HepG2 (cell line): Measurements from ENCODE around the gene HIF3A. TPM values are rescaled to one million over a fixed set of nuclear protein-coding genes. Genes with fewer than 3 reads are reported as not detected.

Source experiments
- ATAC-seq: fragments of 200-7000 bp; cut with Tn5 transposase; 3 replicates; pipeline ENCODE4 v1.9.1; 2020; ENCODE audit warnings: mild to moderate bottlenecking, moderate library complexity
- BruUV-seq: library from RNA; stranded (reverse); fragments of 400-500 nt; replicated peaks from 2 replicates; lab custom pipeline; 2021; lab: Mats Ljungman, UMichigan
- CTCF ChIA-PET: fragments of 300-600 bp; formaldehyde crosslinking; extraction: SDS; loops from one replicate; lab custom pipeline; 2021; ENCODE audit warnings: low total read pairs, inconsistent platforms, low intra/inter-chr PET ratio; lab: Yijun Ruan, JAX
- POLR2A ChIA-PET: fragments of 350-600 bp; sonication (Branson Sonifier 250); formaldehyde crosslinking; loops from one replicate; lab custom pipeline; 2020; ENCODE audit warnings: antibody characterized with exemption, inconsistent platforms; lab: Yijun Ruan, JAX
- DNase-seq: peaks from one replicate; pipeline ENCODE4 v3.0.0-alpha.2; 2015; ENCODE audit warnings: low spot score
- FAIRE-seq: peaks from 3 replicates; lab custom pipeline; 2011; peaks lifted over from hg19 to GRCh38; lab: Jason Lieb, UNC
- H2AFZ ChIP-seq: one replicate; pipeline ENCODE4 v1.6.1; 2011; ENCODE audit warnings: low read length, inconsistent platforms
- H3K27ac ChIP-seq: fragments of 300-600 bp; 3 replicates; pipeline ENCODE4 v1.8.0; 2011; ENCODE audit warnings: mixed run types, mild to moderate bottlenecking, mixed read lengths, low read length, inconsistent platforms; ENCODE audit not compliant: insufficient read depth; ENCODE audit errors: extremely low read length
- H3K27me3 ChIP-seq, 2 experiments: fragments of 200-600 bp in 1 of 2; 2 replicates in 1 of 2; 3 replicates in 1 of 2; pipeline versions ENCODE4 v1.6.0 to v1.8.0; 2011; ENCODE audit warnings: low read length in 2 of 2, mild to moderate bottlenecking in 2 of 2, moderate library complexity in 2 of 2, inconsistent platforms in 1 of 2; ENCODE audit not compliant: insufficient read depth in 2 of 2, control insufficient read depth in 1 of 2
- H3K36me3 ChIP-seq, 2 experiments: fragments of 200-600 bp in 1 of 2; replicated peaks in 1 of 2; 2 replicates in 1 of 2; 3 replicates in 1 of 2; pipeline versions ENCODE4 v1.5.1 to v1.8.0; 2011; ENCODE audit warnings: low read length in 2 of 2, inconsistent platforms in 1 of 2; ENCODE audit not compliant: insufficient read depth in 2 of 2, control insufficient read depth in 1 of 2
- H3K4me1 ChIP-seq: 2 replicates; pipeline ENCODE4 v1.5.1; 2012; ENCODE audit warnings: low read length, inconsistent platforms; ENCODE audit not compliant: insufficient read depth
- H3K4me2 ChIP-seq: 2 replicates; pipeline ENCODE4 v1.6.0; 2011; ENCODE audit warnings: low read depth, low read length, inconsistent platforms
- H3K4me3 ChIP-seq, 3 experiments: fragments of 200-600 bp in 1 of 3; sonication (generic), shearing (Covaris generic) in 1 of 3; replicated peaks in 1 of 3; 2 replicates each; pipeline ENCODE4 v1.5.1; 2011 to 2016; ENCODE audit warnings: low read length in 3 of 3, inconsistent platforms in 2 of 3, low read depth in 2 of 3, mild to moderate bottlenecking in 2 of 3, control low read depth in 1 of 3, mixed read lengths in 1 of 3; ENCODE audit not compliant: insufficient read depth in 1 of 3
- H3K79me2 ChIP-seq: one replicate; pipeline ENCODE4 v1.6.1; 2011; ENCODE audit warnings: low read length, inconsistent platforms; ENCODE audit not compliant: insufficient read depth
- H3K9ac ChIP-seq: 2 replicates; pipeline ENCODE4 v1.6.0; 2011; ENCODE audit warnings: mild to moderate bottlenecking, low read depth, low read length, inconsistent platforms; ENCODE audit not compliant: insufficient read depth
- H3K9me3 ChIP-seq: 2 replicates; pipeline ENCODE4 v1.5.1; 2012; ENCODE audit warnings: mild to moderate bottlenecking, low read length
- H4K20me1 ChIP-seq: 2 replicates; pipeline ENCODE4 v1.6.0; 2011; ENCODE audit warnings: inconsistent platforms, mild to moderate bottlenecking, low read length, moderate library complexity; ENCODE audit not compliant: insufficient read depth
- ARID3A ChIP-seq: IDR thresholded peaks from 2 replicates; pipeline ENCODE4 v1.6.1; 2012; ENCODE audit warnings: low read depth, low read length, improper control_type of control experiment
- CBX2 ChIP-seq, 2 experiments: fragments of 200-600 bp in 1 of 2; sonication (generic); formaldehyde crosslinking in 1 of 2; IDR thresholded peaks; 2 replicates each; pipeline versions ENCODE4 v1.7.0 to v1.8.1; 2018 to 2022; ENCODE audit warnings: low read depth in 2 of 2, low read length in 1 of 2, mild to moderate bottlenecking in 1 of 2, missing genetic modification reagents in 1 of 2
- ETV5 ChIP-seq: IDR thresholded peaks from 2 replicates; pipeline ENCODE4 v1.6.1; 2018; ENCODE audit warnings: missing biosample characterization, missing genetic modification reagents, inconsistent platforms, borderline replicate concordance
- HNF4A ChIP-seq: sonication (generic); formaldehyde crosslinking; IDR thresholded peaks from 2 replicates; pipeline ENCODE4 v1.4.0; 2020; ENCODE audit warnings: missing genetic modification reagents
- JUN ChIP-seq: sonication (generic); formaldehyde crosslinking; IDR thresholded peaks from 2 replicates; pipeline ENCODE4 v1.4.0; 2020; ENCODE audit warnings: mild to moderate bottlenecking, missing genetic modification reagents
- NFYB ChIP-seq: sonication (generic); formaldehyde crosslinking; IDR thresholded peaks from 2 replicates; pipeline ENCODE4 v1.4.0; 2020; ENCODE audit warnings: missing genetic modification reagents
- PHF20 ChIP-seq: sonication (generic); formaldehyde crosslinking; IDR thresholded peaks from 2 replicates; pipeline ENCODE4 v1.5.0; 2020; ENCODE audit warnings: mild to moderate bottlenecking, missing genetic modification reagents
- PHF21A ChIP-seq: sonication (generic); formaldehyde crosslinking; IDR thresholded peaks from 2 replicates; pipeline ENCODE4 v1.5.0; 2020; ENCODE audit warnings: mild to moderate bottlenecking, missing genetic modification reagents
- ZBTB46 ChIP-seq: sonication (generic); formaldehyde crosslinking; IDR thresholded peaks from 2 replicates; pipeline ENCODE4 v1.4.0; 2020; ENCODE audit warnings: mild to moderate bottlenecking, missing genetic modification reagents, borderline replicate concordance
- ZBTB8A ChIP-seq: sonication (generic); formaldehyde crosslinking; IDR thresholded peaks from 2 replicates; pipeline ENCODE4 v1.4.0; 2020; ENCODE audit warnings: mild to moderate bottlenecking, low read depth, missing genetic modification reagents, borderline replicate concordance
- ZNF251 ChIP-seq: sonication (generic); formaldehyde crosslinking; IDR thresholded peaks from 2 replicates; pipeline ENCODE4 v1.9.0; 2021; ENCODE audit warnings: mild to moderate bottlenecking, missing genetic modification reagents
- ZNF674 ChIP-seq: sonication (generic); formaldehyde crosslinking; IDR thresholded peaks from 2 replicates; pipeline ENCODE4 v1.5.0; 2020; ENCODE audit warnings: low read depth, mild to moderate bottlenecking, missing genetic modification reagents
- ZNF737 ChIP-seq: sonication (generic); formaldehyde crosslinking; IDR thresholded peaks from 2 replicates; pipeline ENCODE4 v1.5.0; 2020; ENCODE audit warnings: missing genetic modification reagents, mild to moderate bottlenecking, borderline replicate concordance
- WGBS: methylation state at CpG from one replicate; pipeline ENCODE4 v1.1.6; 2017; ENCODE audit warnings: low lambda C conversion rate; 5-methylcytosine and 5-hydroxymethylcytosine counted together
- in situ Hi-C: cut with HindIII; loops from 2 replicates; pipeline ENCODE4 v1.10.0; 2017; ENCODE audit warnings: low pct_unique_long_range_greater_than_20kb; ENCODE audit not compliant: extremely low pct_ligation_motif_present
- intact Hi-C: fragments of 100-400 bp; cut with micrococcal nuclease; formaldehyde crosslinking; loops from one replicate; pipeline ENCODE4 v1.10.0; 2022; ENCODE audit not compliant: unreplicated experiment
- polyA plus RNA-seq, 8 experiments: library from polyadenylated mRNA; depleted of rRNA in 3 of 8; stranded (reverse) in 7 of 8; unstranded in 1 of 8; fragments of >200 nt; fragmentation: Illumina TruSeq in 4 of 8; extraction: Trizol in 4 of 8; gene quantifications; 2 replicates each; pipeline versions ENCODE4 v1.2.1 to v1.2.3, GENCODE V29; 2011 to 2016; ENCODE audit warnings: low read depth in 4 of 8, missing spikeins in 1 of 8, mixed read lengths in 1 of 8; ENCODE audit not compliant: insufficient read depth in 1 of 8
- total RNA-seq, 5 experiments: library from RNA; depleted of rRNA; stranded (reverse); fragments of >200 nt; fragmentation: Illumina TruSeq; extraction: Trizol; gene quantifications; 2 replicates each; pipeline ENCODE4 v1.2.3, GENCODE V29; 2016; ENCODE audit warnings: low read depth in 1 of 5

HIF3A gene
- total and polyA plus RNA-seq, 2 of the 13 experiments (the other 11 are each of a cell fraction or from before 2014, with no cell fraction given) = 0.09 to 0.22 TPM

- Histone ChIP-seq H3K9ac (no peak overlapping the region), H3K9me3 (no peaks in the 10 kb centered on the region), H3K36me3 (peaks cover 15 to 43% of the 10 kb centered on the region in 2 experiments), H2AFZ (no peak overlapping the region), H3K4me1 (peaks cover 7% of the 10 kb centered on the region), H3K27ac (no peak overlapping the region), H4K20me1 (no peaks in the 10 kb centered on the region), H3K4me2 (no peak overlapping the region), H3K79me2 (no peaks in the 10 kb centered on the region), H3K4me3 (no peak overlapping the region), H3K27me3 (no peaks in the 10 kb centered on the region)
- ATAC-seq (no peak), DNase-seq (no peak), FAIRE-seq (no peak)
- TF ChIP-seq CBX2 (IDR thresholded peaks at IDR 0.05; ENCODE audit: low read depth, low read length) (no peak), CBX2 (CRISPR knock-in tag; IDR thresholded peaks at IDR 0.05; ENCODE audit: low read depth) (no peak), ZBTB8A (CRISPR knock-in tag) (no peak), HNF4A (CRISPR knock-in tag) (no peak), ARID3A (no peak), ZNF674 (CRISPR knock-in tag) (no peak), ZNF251 (CRISPR knock-in tag) (no peak), ZNF737 (CRISPR knock-in tag) (no peak), PHF21A (no peak), ZBTB46 (CRISPR knock-in tag) (no peak), NFYB (CRISPR knock-in tag) (no peak), ETV5 (CRISPR knock-in tag) (no peak), JUN (CRISPR knock-in tag) (no peak), PHF20 (no peak)
- 98% methylated on average over 7 of the region's 18 CpGs for WGBS
- ChIA-PET POLR2A (interaction anchor here (0.7 kb wide), 1 partner anchor 14 kb away, joined by 3 read pairs; no protein-coding TSS in a partner anchor), CTCF (no interaction called here)
- intact Hi-C loops (no loop called here), in situ Hi-C loops (loop anchor here (10.0 kb wide), 1 partner anchor 106 kb away; no protein-coding TSS in a partner anchor)
- BruUV-seq = no TSS peak
Measured at GRCh38 chr19:46390866-46391265, 94.0 kb downstream of the HIF3A start.
